SU-DHL-6 (cell line): Measurements from ENCODE around the gene ADNP2.

Experiments
- H2AFZ ChIP-seq: fragments of 200-600 bp; sonication (generic); 2 replicates; pipeline ENCODE4 v1.6.1; 2014; ENCODE audit warnings: low read depth, mild to moderate bottlenecking, moderate library complexity, mixed read lengths, antibody characterized with exemption, low read length; ENCODE audit not compliant: severe bottlenecking
- H3F3A ChIP-seq: fragments of 200-600 bp; shearing (Covaris generic); 2 replicates; pipeline ENCODE4 v1.6.0; 2016; ENCODE audit warnings: antibody characterized with exemption, mild to moderate bottlenecking; ENCODE audit not compliant: insufficient read depth
- H3K27ac ChIP-seq: fragments of 200-600 bp; sonication (generic); 2 replicates; pipeline ENCODE4 v1.5.1; 2016; ENCODE audit warnings: low read depth, mild to moderate bottlenecking, low read length, moderate library complexity, mixed read lengths
- H3K27me3 ChIP-seq: fragments of 200-600 bp; sonication (generic), shearing (Covaris generic); 2 replicates; pipeline ENCODE4 v1.6.0; 2014; ENCODE audit warnings: mild to moderate bottlenecking, low read length
- H3K36me3 ChIP-seq: fragments of 200-600 bp; sonication (generic); 2 replicates; pipeline ENCODE4 v1.6.1; 2014; ENCODE audit warnings: mild to moderate bottlenecking, low read length, mixed read lengths
- H3K4me2 ChIP-seq: fragments of 300-600, 200-600 bp; shearing (Covaris generic), sonication (generic); 2 replicates; pipeline ENCODE4 v1.6.0; 2014; ENCODE audit warnings: low read length, low read depth, mild to moderate bottlenecking; ENCODE audit not compliant: poor library complexity, severe bottlenecking
- H3K4me3 ChIP-seq: fragments of 200-600 bp; sonication (generic); 2 replicates; pipeline ENCODE4 v1.5.1; 2014; ENCODE audit warnings: antibody characterized with exemption, low read length, mild to moderate bottlenecking, mixed read lengths; ENCODE audit not compliant: insufficient read depth, poor library complexity, severe bottlenecking
- H3K79me2 ChIP-seq: fragments of 200-600 bp; sonication (generic); 2 replicates; pipeline ENCODE4 v1.6.1; 2014; ENCODE audit warnings: mild to moderate bottlenecking, low read length, moderate library complexity; ENCODE audit not compliant: insufficient read depth
- H3K9ac ChIP-seq: fragments of 200-600 bp; sonication (generic); 2 replicates; pipeline ENCODE4 v1.7.0; 2014; ENCODE audit warnings: mild to moderate bottlenecking, low read length
- H3K9me2 ChIP-seq: fragments of 200-600 bp; sonication (generic); replicated peaks from 2 replicates; pipeline ENCODE4 v1.6.1; 2014; ENCODE audit warnings: low read length; ENCODE audit not compliant: insufficient read depth
- H3K9me3 ChIP-seq: fragments of 200-600 bp; sonication (generic); 2 replicates; pipeline ENCODE4 v1.6.1; 2014; ENCODE audit warnings: low read length, mixed read lengths; ENCODE audit not compliant: insufficient read depth
- H4K20me1 ChIP-seq: fragments of 200-600 bp; sonication (generic); 2 replicates; pipeline ENCODE4 v1.6.1; 2014; ENCODE audit warnings: low read depth, mild to moderate bottlenecking, antibody characterized with exemption, low read length, moderate library complexity, mixed read lengths
- EZH2phosphoT487 ChIP-seq: fragments of 200-600 bp; sonication (generic), shearing (Covaris generic); conservative IDR thresholded peaks from 2 replicates; pipeline ENCODE4 v1.6.1; 2018; ENCODE audit warnings: mild to moderate bottlenecking, antibody characterized with exemption, low read length, moderate library complexity, mixed read lengths
- TF ChIP-seq, protein P1 (sequence below): fragments of 200-600 bp; sonication (generic); IDR thresholded peaks from one replicate; pipeline ENCODE4 v1.5.1; 2017; ENCODE audit warnings: antibody characterized with exemption, mild to moderate bottlenecking, low read length, moderate library complexity; ENCODE audit not compliant: insufficient read depth, poor library complexity, severe bottlenecking

ADNP2 gene

GRCh38 chr18:80124131-80124530 is 15.1 kb downstream of the ADNP2 start:
- Histone ChIP-seq H3K9me2 (no peaks in the 10 kb centered on the region), H2AFZ (no peak overlapping the region), H3K4me2 (no peak overlapping the region), H3K9ac (no peak overlapping the region), H3K4me3 (no peak overlapping the region), H3K27ac (no peak overlapping the region), H3F3A (no peaks in the 10 kb centered on the region), H3K27me3 (no peaks in the 10 kb centered on the region), H4K20me1 (no peaks in the 10 kb centered on the region), H3K36me3 (peaks cover 4% of the 10 kb centered on the region; the same call in 1 of the 2 replicates), H3K9me3 (no peaks in the 10 kb centered on the region), H3K79me2 (peaks cover 36% of the 10 kb centered on the region)
- TF ChIP-seq, protein P1, sequence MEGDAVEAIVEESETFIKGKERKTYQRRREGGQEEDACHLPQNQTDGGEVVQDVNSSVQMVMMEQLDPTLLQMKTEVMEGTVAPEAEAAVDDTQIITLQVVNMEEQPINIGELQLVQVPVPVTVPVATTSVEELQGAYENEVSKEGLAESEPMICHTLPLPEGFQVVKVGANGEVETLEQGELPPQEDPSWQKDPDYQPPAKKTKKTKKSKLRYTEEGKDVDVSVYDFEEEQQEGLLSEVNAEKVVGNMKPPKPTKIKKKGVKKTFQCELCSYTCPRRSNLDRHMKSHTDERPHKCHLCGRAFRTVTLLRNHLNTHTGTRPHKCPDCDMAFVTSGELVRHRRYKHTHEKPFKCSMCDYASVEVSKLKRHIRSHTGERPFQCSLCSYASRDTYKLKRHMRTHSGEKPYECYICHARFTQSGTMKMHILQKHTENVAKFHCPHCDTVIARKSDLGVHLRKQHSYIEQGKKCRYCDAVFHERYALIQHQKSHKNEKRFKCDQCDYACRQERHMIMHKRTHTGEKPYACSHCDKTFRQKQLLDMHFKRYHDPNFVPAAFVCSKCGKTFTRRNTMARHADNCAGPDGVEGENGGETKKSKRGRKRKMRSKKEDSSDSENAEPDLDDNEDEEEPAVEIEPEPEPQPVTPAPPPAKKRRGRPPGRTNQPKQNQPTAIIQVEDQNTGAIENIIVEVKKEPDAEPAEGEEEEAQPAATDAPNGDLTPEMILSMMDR: no peak
- no peak for TF ChIP-seq EZH2phosphoT487

DNA sequence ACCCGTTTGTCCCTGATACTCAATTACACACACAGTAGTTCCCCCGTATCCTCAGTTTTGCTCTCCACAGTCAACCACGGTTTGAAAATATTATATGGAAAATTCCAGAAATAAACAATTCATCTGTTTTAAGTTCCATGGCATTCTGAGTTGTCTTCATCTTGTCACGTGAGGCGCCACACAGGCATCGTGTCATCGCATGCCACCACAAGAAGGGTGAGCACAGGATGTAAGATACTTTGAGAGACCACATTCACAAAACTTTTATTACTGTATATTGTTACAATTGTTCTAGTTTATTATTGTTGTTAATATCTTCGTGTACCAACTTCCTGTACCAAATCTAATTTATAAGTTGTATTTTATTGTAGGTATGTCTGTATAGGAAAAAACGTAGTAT is 17.7 kb downstream of the ADNP2 start:
- no peaks in the 10 kb centered on the region for H3K9me3 ChIP-seq
- H3K4me2 ChIP-seq: no peak overlapping the region
- no peak for TF ChIP-seq EZH2phosphoT487
- TF ChIP-seq, protein P1: no peak
- no peak overlapping the region for H3K4me3 ChIP-seq
- H3K27me3 ChIP-seq: no peaks in the 10 kb centered on the region
- H3K27ac ChIP-seq: no peak overlapping the region
- no peak overlapping the region for H3K9ac ChIP-seq
- no peaks in the 10 kb centered on the region for H4K20me1 ChIP-seq
- H2AFZ ChIP-seq: no peak overlapping the region
- H3K79me2 ChIP-seq: peaks cover 36% of the 10 kb centered on the region
- H3K9me2 ChIP-seq: no peaks in the 10 kb centered on the region
- no peaks in the 10 kb centered on the region for H3F3A ChIP-seq
- H3K36me3 ChIP-seq: peaks cover 4% of the 10 kb centered on the region; the same call in 1 of the 2 replicates

- no peak overlapping the region for H3K9ac ChIP-seq
- H3K27me3 ChIP-seq: no peaks in the 10 kb centered on the region
- no peak overlapping the region for H2AFZ ChIP-seq
- no peaks in the 10 kb centered on the region for H4K20me1 ChIP-seq
- no peaks in the 10 kb centered on the region for H3K9me3 ChIP-seq
- TF ChIP-seq, protein P1: no peak
- no peak for TF ChIP-seq EZH2phosphoT487
- H3K36me3 ChIP-seq: 0 out of 2 replicates have a peak, but pooled peaks cover under 1% of the 10 kb centered on the region
- no peaks in the 10 kb centered on the region for H3F3A ChIP-seq
- H3K4me2 ChIP-seq: no peak overlapping the region
- H3K4me3 ChIP-seq: no peak overlapping the region
- no peaks in the 10 kb centered on the region for H3K9me2 ChIP-seq
- peaks cover 32% of the 10 kb centered on the region for H3K79me2 ChIP-seq
- no peak overlapping the region for H3K27ac ChIP-seq
These were observed 18.6 kb downstream of the ADNP2 start for GRCh38 chr18:80127635-80128034.
